Gastroesophageal sphincter (tissue), 3 donors: ENCODE data around the gene L3MBTL2.

Experiments used
- EP300 ChIP-seq: sonication (generic); formaldehyde crosslinking; IDR thresholded peaks from one replicate; pipeline ENCODE4 v1.6.1; 2017; ENCODE audit warnings: antibody characterized with exemption, mild to moderate bottlenecking
- POLR2A ChIP-seq, 2 donors: fragments of 450-650 bp; IDR thresholded peaks; one replicate each; pipeline ENCODE4 v1.6.1; 2017; ENCODE audit warnings: antibody characterized with exemption in 2 of 2, mild to moderate bottlenecking in 2 of 2, moderate library complexity in 1 of 2
- POLR2AphosphoS5 ChIP-seq: sonication (generic); formaldehyde crosslinking; IDR thresholded peaks from one replicate; pipeline ENCODE4 v1.6.1; 2017; ENCODE audit warnings: antibody characterized with exemption
- TF ChIP-seq, protein P1 (sequence below), 4 experiments: fragments of 200-600 bp in 2 of 4; fragments of 450-650 bp in 2 of 4; sonication (generic) in 1 of 4; IDR thresholded peaks; one replicate each; pipeline ENCODE4 v1.5.1; 2017 to 2019; ENCODE audit warnings: antibody characterized with exemption in 4 of 4, mild to moderate bottlenecking in 2 of 4, moderate library complexity in 2 of 4

DNA sequence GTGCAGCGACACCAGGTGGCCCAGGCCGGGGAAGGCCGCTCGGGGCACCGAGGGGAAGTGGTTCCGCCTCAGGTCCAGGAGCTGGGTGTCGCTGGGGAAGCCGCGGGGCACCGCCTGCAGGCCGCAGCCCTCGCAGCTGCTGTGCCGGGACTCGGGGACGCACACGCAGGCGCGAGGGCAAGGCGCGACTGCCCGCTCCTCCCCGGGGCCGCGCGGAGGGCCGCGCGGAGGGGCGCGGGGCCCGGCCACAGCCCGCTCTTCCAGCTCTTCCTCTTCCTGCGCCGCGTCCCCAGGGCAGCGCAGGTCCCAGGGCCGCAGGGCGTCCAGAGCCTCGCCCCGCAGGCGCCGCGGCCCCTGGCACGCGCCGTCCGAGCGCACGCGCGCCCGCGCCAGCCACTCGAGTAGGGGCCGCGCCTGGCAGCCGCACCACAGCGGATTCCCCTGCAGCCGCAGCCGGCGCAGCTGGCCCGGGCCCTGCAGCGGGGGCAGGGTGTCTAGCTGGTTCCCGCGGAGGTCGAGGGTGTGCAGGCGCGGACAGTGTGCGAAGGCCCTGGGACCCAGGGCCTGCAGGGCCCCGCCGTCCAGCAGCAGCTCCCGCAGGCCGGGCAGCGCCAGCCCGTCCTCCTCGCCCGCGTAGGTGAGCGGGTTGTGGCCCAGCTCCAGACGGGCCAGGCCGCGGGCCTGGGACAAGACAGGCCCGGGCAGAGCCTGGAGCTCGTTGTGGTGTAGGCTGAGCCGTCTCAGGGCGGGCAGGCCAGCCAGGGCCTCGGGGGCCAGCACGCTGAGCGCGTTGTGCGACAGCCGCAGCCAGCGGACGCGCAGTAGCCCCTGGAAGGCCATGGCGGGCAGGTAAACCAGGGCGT is 32.8 kb downstream of the L3MBTL2 start:
- TF ChIP-seq POLR2AphosphoS5, result no peak
- TF ChIP-seq, protein P1, sequence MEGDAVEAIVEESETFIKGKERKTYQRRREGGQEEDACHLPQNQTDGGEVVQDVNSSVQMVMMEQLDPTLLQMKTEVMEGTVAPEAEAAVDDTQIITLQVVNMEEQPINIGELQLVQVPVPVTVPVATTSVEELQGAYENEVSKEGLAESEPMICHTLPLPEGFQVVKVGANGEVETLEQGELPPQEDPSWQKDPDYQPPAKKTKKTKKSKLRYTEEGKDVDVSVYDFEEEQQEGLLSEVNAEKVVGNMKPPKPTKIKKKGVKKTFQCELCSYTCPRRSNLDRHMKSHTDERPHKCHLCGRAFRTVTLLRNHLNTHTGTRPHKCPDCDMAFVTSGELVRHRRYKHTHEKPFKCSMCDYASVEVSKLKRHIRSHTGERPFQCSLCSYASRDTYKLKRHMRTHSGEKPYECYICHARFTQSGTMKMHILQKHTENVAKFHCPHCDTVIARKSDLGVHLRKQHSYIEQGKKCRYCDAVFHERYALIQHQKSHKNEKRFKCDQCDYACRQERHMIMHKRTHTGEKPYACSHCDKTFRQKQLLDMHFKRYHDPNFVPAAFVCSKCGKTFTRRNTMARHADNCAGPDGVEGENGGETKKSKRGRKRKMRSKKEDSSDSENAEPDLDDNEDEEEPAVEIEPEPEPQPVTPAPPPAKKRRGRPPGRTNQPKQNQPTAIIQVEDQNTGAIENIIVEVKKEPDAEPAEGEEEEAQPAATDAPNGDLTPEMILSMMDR (IDR thresholded peaks at IDR 0.05), result peak in 3 of 4 experiments; percentile 57 to 72 (median 58)
- TF ChIP-seq EP300, result no peak
- no peak for TF ChIP-seq POLR2A (IDR thresholded peaks at IDR 0.05)
